A172 (cell line): ENCODE data around the gene UIMC1. TPM values are rescaled to one million over a fixed set of nuclear protein-coding genes. Genes with fewer than 3 reads are reported as not detected.

ENCODE experiments used
- DNase-seq: peaks from one replicate; pipeline ENCODE4 v3.0.0-alpha.2; 2015; ENCODE audit warnings: low spot score
- total RNA-seq: library from RNA; depleted of rRNA; stranded (reverse); fragments of >200 nt; shearing (Covaris generic); gene quantifications from 2 replicates; pipeline ENCODE4 v1.2.3, GENCODE V29; 2014

The UIMC1 gene
- total RNA-seq, 1 experiment from 2014 or later: 42.9 TPM

DNA sequence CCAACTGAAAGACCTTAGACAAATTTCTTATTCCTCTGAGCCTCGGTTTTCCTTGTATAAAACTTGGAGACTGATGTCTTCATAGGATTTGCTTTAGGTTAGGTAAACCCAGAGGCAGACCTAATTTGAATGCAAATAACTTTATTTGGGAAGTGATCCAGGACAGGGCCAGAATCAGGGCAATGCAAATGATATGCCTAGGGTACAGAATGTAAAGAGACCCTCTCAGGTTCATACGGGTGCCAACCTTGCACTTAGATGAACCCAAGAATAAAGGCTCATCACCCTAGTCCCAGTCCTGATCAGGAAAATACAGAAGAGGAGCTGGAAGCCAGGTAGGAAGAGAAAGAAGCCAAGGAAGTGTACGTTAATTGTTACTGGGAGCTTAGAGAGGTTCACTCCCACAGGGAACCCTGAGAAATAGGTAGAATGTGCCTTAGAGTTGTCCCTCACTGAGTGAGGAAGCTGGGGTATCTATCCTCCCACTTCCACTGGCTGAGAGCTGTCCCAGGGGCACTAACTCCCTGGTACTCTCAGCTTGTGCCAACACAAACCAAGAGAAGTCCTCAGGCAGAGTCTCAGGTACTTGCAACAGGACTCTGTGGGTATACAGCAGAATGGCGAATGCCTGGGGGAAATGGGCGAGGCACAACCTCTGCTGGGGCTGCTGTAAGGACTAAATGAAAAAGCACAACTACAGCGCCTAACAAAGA, 104.3 kb downstream of the UIMC1 start:
- no peak for DNase-seq

DNA sequence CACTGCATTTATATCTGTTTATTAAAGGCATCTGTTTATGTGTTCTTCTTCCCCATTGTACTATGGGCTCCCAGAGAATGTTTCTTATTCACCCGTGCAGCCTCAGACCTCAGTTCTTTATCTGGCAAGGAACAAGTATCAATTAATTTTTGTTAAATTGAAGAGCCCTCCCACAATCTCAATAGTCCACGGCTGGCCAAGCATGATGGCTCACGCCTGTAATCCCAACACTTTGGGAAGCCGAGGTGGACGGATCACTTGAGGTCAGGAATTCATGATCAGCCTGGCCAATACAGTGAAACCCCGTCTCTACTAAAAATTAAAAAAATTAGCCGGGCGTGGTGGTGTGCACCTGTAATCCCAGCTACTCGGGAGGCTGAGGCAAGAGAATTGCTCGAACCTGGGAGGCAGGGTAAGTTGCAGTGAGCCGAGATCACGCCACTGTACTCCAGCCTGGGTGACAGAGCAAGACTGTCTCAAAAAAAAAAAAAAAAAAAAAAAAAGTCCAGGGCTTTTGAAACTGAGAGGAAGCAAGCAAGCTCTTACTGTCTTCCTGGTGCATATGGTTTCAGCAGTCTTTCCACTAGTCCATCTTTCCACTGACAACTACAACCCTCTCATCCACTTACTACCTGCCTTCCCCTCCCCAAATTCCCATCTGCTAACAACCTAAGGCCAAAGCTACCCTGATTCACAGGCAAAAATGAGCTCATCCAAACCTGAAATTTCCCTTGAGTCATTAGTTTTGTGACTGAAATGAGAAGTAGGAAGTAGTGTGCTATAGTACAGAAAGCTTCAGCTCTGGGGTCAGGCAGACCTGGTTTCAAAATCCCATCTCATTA, 105.1 kb downstream of the UIMC1 start:
- DNase-seq: no peak

DNA sequence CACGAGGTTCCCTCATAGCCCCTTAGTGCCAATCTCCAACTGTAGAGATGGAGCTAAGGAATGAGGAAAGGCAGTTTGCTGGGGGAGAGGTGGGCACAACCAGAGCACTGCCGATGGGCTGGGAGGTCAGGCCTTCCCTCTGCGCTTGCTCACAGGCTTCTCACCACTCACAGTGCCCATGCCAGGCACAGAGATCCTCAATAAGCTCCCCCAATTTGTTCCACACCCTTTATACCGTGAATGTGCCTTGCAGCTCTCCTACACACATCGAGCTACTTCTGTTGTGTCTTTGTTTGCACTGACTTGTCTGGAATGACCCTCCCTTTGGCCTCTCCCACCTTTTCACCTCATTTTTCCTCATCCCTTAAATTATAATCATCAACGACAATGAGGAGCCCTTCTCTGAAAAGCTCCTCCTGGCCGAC, 105.8 kb downstream of the UIMC1 start:
- DNase-seq: no peak

- DNase-seq: no peak
Observed at GRCh38 chr5:176899946-176900779, 106.4 kb downstream of the UIMC1 start.

GRCh38 chr5:176899296-176899891, 107.2 kb downstream of the UIMC1 start, which contains the start of gene HK3:
HK3 (minus strand) TSS chr5:176899346; CDS start chr5:176896159, 3,187 bp downstream.
- DNase-seq: no peak

DNA sequence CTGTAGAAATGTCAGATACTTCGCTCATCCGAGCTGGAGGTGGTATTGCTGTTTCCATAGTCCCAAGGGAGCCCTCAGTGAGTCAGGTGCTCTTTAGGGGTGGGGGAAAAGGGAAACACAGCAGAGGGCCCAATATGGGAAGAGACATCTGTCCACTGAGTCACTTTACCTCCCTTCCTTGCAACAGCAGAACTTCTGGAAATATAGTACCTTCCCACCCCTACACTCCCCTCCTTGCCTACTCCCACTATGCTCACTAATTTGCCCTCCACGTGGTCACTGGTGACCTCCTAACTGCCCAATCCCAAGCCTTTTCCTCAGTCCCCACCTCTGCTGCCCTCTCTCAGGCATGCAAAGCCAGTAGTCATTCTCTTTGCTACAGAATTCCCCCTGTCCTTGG, 109.3 kb downstream of the UIMC1 start:
- DNase-seq: no peak

GRCh38 chr5:176895831-176896230, 110.7 kb downstream of the UIMC1 start:
- DNase-seq: no peak

DNA sequence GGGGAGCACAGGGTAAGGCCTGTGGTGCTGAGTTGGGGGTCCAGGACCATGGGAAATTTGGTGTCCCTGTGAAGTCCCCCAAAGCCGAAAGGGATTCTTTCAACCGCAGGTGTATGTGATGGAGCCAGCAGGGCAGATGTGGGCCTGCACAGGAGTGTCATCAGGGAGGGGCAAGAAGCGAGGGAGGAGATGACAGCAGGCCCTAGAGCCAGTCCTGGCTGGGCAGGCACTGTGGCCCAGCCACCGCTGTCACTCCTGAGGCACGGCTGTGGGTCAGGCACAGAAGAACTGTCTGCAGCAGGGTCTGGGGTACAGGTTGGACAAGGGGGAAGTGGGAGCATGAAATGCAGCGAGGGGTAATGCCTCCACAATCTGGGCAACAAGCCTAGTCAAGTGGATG, 112.3 kb downstream of the UIMC1 start:
- no peak for DNase-seq

DNA sequence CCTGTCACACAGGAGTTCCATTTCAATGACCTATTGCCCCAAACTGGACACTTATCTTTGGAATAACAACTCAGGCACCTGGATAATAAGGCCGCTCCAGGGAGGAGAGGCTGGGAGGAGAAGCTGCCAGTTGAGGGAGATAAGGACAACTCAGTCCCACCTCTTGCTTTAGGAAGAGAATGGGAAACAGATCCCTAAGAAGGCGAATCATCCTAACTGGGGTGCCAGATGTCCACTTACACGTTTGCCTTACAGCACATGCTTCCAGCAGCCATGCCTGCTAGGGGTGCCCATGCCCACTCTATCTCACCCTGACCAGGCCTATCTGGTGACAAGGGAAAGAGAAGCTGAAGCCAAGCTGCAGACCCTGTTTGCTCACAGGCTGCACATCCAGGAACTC, 113.9 kb downstream of the UIMC1 start:
- DNase-seq: no peak

GRCh38 chr5:176891331-176891958, 115.1 kb downstream of the UIMC1 start:
- DNase-seq: no peak

GRCh38 chr5:176890455-176891330, 115.9 kb downstream of the UIMC1 start:
- no peak for DNase-seq

GRCh38 chr5:176889321-176890280, 117.0 kb downstream of the UIMC1 start:
- no peak for DNase-seq

- DNase-seq: no peak
Observed at GRCh38 chr5:176888865-176889165, 117.8 kb downstream of the UIMC1 start.

DNA sequence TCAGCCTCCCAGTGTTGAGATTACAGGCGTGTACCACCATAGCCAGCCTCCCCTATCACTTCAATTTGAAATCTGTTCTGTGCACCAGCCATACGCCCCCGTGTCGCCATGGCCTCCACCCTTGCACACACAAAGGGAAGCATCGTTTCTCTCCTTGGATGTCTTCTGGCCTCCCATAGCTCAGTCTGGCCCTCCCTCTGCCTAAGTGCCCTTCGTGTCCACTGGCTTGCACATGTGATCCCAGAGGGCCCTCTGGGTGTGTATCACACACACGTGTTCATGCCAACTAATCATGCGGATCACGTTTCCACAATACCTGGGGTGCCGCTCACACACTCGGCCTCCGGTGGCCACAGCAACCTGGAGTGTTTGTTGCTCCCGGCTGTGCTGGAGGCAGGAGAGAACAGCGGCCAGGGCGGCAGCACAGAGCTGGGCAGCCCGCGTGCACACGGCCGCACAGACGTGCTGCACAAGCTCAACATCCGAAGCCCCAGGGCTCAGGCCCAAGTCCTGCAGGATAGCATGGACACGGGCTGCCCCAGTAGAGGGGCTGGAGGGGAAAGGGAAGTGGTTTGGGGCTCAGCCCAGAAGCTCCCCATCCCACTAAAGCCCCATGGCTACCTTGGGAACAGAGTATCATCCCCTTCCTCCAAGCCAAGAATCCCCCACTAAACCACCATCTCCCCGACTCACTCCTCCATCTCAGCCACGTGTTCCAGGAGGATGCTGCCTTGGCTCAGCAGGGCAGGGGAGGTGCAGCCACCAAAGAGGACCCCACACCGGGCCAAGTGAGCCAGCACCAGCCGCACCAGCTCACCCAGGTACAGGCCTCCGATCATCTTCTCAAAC, 118.3 kb downstream of the UIMC1 start:
- no peak for DNase-seq

DNA sequence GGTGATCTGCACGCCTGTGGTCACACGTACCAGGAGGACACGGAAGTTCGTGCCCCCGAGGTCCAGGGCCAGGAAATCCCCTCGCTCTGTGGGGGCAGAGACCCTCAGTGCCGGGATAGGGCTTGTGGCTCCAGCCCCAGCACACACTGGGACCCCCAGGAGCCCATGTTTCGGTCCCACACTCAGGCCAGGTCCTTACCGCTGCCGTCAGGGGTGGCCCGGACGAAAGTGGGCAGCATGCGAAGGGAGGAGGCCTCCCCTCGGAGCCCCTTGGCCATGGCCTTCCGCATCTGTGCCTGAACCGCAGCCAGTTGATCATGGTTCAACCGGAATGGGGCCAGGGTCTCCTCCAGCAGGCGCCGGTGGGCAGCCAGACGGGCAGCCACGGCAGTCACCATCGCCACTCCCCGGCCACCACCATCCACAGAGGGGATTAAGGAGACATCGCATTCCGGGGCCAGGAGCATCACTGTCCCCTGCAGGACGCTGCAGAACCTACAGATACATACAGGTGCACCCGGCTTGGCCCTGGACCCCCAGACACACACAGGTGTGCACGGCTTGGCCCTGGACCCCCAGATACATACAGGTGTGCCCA, 119.2 kb downstream of the UIMC1 start:
- DNase-seq: no peak

- no peak for DNase-seq
Observed at GRCh38 chr5:176886336-176887251, 120.0 kb downstream of the UIMC1 start.

- DNase-seq: no peak
Observed at GRCh38 chr5:176884571-176884890, 122.0 kb downstream of the UIMC1 start.
